GM08714 (cell line): ENCODE data around the gene AMOTL2.

Experiments
- H3K4me3 ChIP-seq: fragments of 200-500 bp; sonication (Bioruptor generic); 2 replicates; pipeline ENCODE4 v1.5.1; 2014; ENCODE audit warnings: mild to moderate bottlenecking, low read length, inconsistent platforms
- ZNF274 ChIP-seq: IDR thresholded peaks from 2 replicates; pipeline ENCODE4 v1.6.1; 2012; ENCODE audit warnings: mild to moderate bottlenecking, low read depth, low read length

The AMOTL2 gene

DNA sequence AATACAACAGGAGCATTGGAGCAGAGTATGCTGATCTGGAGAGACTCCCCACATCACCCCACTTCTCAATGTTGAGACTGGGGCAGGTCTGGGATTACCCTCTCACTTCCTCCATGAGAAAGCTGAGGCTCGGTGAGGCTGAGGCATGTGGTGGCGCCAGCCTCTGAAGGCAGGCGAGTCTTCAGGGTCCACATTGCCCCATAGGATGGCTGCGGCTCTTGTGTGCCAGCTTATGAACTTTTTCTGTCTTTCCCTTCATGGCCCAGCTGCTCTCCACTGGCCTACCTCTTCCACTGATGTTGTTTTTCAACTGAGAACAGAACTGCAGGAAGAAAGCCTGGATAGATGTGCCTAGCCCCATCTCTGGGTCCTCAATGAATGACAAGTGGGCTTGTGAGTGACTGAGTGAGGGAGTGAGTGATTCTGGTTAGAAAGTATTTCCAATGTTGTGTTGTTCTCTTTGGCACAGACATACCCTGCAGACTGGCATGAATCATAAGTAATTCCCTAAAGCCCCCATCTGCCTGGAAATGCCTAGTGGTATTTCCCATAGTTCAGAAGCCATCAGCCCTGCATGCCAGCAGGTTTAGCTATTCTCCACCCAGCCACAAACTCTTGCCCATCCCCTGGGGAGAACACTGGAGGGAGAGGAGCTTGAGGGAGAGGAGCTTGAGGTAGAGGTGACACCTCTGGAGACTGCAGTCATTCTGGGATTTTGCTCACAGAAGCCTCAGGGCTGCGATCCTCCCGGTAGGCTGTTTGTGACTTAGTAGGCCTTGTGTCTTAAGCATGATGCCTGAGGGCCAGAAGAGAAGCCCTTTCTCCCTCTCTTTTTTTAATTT lies 56.9 kb downstream of the AMOTL2 start:
- H3K4me3 ChIP-seq = no peak overlapping the region
- no peak for TF ChIP-seq ZNF274

DNA sequence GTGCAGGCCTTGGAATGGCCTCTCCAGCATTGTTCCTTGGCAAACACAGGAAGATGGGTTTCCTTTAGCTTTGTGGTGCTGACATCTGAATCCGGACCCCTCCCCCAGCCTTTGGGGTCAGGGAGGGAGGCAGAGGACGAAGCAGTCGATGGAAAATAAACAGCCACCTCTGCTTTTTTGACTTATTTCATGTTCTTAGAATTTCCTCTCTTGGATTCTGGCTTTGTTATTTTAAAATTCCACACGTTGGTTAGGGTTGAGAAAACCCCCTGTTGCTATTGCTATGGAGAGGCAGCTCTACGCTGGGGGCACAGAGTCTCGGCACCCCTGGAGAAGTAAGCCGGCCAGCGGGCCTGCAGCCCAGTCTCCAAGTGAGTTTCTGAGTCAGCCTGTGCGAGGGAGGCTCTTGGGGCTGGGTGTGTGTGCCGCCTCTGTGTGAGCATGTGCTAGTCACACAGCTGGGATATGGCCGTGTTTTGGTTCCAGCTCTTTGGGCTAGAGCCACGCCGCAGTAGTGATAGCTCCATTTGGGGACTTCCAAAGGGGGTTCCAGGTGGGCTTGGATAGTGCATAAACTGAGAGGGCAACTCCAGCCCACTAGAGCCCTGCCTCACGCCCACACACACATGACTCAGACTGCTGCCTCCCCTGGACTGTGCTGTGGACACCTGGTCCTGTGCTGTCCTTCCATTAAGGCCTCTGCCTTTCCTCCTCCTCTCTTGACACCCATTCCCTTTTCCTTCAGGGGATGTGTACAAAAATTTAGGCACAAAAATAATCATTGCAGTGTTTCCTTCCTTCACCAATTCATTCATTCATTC lies 58.8 kb downstream of the AMOTL2 start:
- TF ChIP-seq ZNF274 = no peak
- H3K4me3 ChIP-seq = no peak overlapping the region

DNA sequence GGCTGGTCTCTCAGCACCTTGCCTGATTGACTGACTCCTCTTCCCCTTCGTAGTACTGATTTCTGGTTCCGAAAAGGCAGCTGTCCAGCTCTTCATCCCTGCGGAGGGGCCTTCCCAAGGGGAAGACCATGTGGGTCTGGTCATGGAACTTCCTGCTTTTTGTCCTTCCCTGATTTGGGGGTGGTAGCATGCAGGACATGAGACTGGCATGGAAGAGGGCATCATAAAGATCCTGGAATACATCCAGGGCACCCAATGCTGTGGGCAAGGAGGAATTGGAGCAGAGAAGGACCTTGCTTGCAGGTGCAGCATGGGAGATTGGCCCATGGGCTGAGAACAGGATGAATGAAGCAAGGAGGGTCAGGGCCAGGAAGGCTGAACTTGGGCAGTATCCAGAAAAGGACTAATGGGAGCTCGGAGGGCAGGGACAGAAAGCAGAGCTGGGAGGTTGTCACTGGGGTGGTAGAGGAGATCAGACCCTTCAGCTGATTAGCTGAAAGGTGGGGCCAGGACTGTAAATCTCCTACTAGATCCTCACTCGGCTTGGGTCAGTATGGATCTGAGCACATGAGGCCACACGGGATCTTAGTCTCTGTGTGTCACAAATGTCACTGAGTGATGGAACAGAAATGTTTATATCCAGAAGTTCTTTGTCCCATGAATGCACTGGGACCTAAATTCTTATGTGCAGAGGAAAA lies 59.5 kb downstream of the AMOTL2 start:
- TF ChIP-seq ZNF274 = no peak

DNA sequence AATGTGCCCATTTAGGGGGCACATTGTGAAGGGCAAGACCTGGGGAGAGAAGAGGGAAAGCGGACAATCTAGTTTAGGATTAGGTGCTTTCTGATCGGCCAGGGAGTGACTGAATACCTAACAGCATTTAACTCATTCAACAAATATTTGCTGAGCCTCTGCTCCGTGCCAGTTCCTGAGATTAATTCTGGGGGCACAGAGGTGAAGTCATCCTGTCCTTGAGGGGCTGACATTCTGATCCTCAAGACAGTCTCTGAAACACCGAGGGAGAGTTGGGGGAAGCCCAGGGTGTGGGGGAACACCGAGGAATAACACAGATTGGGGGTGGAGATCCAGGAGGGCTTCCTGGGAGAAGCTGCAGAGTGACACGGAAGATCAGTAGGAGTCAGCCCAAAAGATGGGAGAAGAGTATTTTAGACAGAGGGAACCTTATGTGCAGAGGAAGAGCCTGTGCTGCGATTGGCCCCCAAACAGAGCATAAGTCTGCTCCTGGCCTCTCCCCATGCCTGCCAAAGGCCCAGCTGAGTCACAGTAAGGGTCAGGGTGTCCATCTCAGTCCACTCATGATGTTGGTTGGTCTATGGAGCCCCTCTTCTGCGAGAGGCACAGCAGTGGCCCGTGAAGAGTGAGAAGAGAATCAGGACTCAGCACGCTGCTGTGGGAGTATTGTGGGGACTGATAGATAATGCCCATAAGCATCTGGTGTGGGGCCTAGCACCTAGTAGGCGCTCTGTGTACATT lies 60.2 kb downstream of the AMOTL2 start:
- no peak overlapping the region for H3K4me3 ChIP-seq
- no peak for TF ChIP-seq ZNF274

More for the DNA sequence above, 59.5 kb downstream of the AMOTL2 start:
- H3K4me3 ChIP-seq = no peak overlapping the region

DNA sequence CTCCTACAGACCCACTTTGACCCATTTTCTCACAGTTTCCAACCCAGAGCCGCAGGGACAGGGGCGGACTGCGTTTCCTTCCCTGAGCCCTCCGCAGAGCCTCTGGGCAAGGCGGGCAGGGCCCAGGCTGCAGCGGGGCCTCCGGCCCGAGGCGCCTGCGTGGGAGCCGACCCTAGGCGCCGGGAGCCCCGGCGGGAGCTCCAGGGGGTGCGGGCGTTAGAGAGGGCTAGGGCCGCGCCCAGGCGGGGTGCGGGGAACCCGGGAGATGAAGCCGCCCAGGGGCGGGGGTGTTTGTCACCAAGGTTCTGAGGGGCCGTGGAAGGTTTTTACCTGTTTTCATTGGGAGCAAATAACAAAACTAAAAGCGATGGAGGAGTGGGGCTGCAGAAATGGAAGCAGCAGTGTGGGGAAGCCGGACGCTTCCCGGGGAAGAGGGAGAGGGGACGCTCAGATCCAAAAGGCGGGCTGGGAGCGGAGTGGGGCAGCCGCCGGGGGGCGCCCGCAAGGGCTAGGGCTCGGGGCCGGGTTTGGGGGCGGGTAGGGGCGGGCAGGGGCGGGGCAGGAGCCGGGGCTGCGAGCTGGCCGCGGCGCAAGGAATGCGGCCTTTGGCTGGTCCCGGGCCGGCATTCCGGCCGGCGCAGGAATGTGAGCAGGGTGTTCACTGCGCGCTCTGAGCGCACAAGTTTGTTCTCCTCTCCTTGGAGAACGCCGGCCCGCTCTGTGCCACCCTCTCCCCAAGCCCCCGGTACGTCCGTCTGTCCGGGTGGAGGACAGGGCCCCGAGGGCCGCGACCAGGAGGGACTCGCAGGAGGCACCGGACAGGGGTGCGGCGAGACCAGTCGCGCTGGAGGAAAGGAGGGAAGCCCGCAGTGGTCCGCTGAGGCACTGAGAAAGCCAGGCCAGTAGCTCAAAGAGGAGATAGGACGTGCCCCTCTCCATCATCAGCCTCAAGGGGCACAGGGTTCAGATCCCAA lies 61.1 kb downstream of the AMOTL2 start:
- no peak for TF ChIP-seq ZNF274
- no peak overlapping the region for H3K4me3 ChIP-seq

DNA sequence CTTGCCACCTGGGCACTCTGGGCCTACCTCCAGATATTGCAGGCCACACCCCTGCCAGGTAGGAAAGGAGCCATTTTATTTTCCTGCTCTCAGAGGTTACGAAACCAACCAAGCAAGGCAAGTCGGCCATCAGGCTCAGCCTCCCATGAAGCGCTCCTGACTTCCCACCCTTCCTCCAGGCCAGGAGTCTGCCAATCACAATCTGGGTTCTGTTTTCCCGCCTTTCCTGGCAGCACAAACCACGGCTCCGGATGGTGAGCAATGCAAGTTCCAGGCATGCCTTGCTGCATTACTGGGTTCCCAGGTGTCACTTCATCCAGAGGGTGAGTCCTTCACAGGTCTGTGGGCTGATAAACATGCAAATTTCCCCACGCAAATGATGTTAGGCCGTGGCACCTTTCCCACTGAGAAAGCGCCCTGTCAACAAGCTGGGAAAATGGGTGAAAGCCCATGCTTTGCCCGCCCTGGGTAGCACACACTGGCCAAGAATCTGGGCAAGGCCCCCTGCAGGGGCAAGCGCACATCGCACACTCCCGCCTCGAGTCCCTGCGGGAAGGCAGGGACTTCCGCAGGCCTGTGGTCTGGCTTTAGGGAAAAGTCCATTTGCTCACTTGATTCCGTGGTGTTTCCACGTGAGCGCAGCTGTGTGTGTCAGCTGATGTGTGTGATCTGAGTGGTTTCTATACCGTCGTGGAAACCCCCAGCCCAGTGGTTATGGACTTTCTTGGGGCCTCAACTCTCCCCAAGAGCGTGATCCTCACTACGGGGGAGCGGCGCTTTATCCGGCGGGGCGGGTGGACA lies 62.0 kb downstream of the AMOTL2 start:
- no peak for TF ChIP-seq ZNF274
- no peak overlapping the region for H3K4me3 ChIP-seq

DNA sequence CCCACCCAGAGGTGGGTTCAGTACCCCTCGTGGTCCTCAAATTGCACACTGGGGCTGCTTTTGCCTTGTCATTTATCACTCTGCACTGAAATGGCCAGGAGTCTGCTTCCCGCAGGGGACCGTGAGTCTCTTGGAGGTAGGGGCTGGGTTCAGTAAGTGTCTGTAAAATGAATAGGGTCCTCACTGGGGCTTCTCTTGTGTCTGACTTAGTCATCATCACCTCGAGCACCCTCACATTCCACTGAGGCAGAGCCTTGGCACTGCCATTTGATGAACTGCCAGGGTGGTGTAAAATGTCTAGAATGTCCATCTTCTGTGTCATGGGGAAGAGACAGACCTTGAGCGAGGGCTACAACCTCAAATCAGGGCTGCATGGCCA lies 62.6 kb downstream of the AMOTL2 start:
- H3K4me3 ChIP-seq = no peak overlapping the region
- TF ChIP-seq ZNF274 = no peak

DNA sequence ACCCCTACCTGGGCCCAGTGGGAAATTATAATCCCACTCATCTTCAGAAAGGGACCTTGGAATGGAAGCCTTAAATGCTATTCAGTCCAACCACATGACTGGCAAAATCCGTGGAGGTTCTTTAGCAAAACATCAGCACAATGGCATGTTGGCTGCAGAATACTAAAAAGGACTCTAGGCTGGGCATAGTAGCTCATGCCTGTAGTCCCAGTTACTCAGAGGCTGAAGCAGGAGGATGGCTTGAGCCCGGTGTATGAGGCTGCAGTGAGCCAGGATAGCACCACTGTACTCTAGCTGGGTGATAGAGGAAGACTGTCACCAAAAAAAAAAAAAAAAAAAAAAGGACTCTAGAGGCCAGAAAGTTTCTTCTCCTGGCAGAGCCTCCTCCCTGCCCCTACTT lies 63.0 kb downstream of the AMOTL2 start:
- no peak overlapping the region for H3K4me3 ChIP-seq
- TF ChIP-seq ZNF274 = no peak

DNA sequence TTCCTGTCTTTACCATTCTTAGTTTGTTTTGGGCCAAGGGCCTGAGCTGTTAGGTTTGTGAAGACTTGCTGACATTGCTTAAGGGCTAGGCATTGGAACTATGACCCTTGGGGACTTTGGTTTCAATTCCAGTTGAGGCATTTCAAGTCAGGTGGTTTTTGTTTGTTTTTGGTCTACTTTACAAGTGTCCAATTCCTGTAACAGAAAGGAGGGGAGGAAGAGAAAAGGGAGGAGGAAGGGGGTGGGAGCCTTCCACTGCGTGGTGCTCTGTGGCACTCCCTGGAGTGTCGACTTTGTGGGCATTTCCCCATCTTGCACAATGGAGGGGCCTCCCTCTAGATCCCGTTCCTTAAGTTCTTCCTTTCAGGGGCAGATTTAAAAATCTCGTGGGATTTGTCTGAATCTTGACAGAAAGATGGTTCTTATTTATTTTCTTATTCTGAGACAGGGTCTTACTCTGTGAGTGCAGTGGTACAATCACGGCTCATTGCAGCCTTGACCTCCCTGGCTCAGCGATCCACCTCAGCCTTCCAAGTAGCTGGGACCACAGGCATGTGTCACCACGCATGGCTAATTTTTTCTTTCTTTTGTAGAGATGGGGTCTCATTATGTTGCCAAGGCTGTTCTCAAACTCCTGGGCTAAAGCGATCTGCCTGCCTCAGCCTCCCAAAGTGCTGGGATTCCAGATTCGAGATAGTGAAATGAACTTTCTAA lies 64.1 kb downstream of the AMOTL2 start:
- H3K4me3 ChIP-seq = no peak overlapping the region
- TF ChIP-seq ZNF274 = no peak

DNA sequence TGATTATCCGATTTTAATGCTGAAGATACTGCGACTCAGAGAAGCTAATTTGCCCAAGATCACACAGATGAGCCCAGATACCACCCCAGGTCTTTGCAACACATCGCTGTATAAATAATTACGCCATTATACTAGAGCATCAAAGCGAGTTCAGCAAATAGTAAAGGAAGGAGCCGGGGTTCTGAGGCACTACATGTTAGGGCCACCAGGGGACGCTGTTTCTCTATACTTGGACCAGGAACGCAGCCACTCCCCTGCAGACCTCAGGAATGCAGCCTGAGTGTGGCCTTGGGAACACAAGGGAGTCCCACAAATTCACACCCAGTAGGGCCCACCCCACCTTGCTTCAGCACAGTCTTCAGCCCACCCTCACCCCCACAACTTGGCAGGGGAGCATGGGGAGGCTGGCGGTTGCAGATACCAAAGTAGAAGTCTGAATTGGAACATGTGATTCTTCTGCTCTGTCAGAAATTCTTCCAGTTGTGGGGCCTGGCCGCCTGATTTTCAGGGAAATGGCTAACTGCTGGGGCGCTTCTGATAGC lies 65.8 kb downstream of the AMOTL2 start:
- no peak overlapping the region for H3K4me3 ChIP-seq
- no peak for TF ChIP-seq ZNF274

DNA sequence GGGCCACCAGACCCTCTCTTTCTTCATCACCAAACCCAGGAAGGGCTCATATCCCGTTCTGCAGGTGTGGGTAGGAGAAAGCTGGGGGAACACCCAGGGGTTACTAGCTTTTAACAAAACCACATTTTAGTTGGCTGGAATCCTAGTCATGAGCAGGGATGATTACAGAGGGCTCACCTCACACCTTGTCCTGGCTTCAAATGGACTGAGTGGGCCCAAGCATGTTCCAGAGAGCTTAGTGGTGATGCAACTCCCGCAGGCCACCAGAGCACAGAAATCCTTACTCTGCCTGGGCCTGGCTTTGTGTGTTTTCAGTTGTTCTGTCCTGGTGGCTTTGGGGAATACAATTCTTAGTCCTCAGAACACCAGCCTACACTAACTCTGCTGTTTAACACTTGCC lies 66.8 kb downstream of the AMOTL2 start:
- H3K4me3 ChIP-seq = no peak overlapping the region
- TF ChIP-seq ZNF274 = no peak
